ENCODE results near the gene TEAD1. TPM values are rescaled to one million over a fixed set of nuclear protein-coding genes. Genes with fewer than 3 reads are reported as not detected.

The TEAD1 gene
- total RNA-seq, 4 donors from 2014 or later = 127 to 165 (median 140) TPM

- peak; percentile 91 to 97 for DNase-seq (ENCODE audit: low spot score in 2 of 2)
- Histone ChIP-seq H3K36me3 (peaks cover 0 to 15% (median 0%) of the 10 kb centered on the region in 3 donors), H3K4me3 (no peak overlapping the region), H3K9me3 (no peaks in the 10 kb centered on the region), H3K27ac (peak overlapping the region; percentile 29 to 87 (median 72)), H3K4me1 (peaks cover under 1 to 68% (median 11%) of the 10 kb centered on the region in 4 donors), H3K27me3 (no peaks in the 10 kb centered on the region)
- 8 to 11% methylated on average over 6 of the region's 6 CpGs for WGBS, 2 donors
- TF ChIP-seq EP300 (IDR thresholded peaks at IDR 0.05) = peak in 1 of 2 donors; percentile 48
- TF ChIP-seq POLR2A (IDR thresholded peaks at IDR 0.05) = no peak
- TF ChIP-seq CTCF (IDR thresholded peaks at IDR 0.05) = peak; percentile 53 to 85 (median 72)
These were observed 214.4 kb downstream of the TEAD1 start for GRCh38 chr11:12888525-12889158.

GRCh38 chr11:12889243-12889642 lies 215.0 kb downstream of the TEAD1 start:
- Histone ChIP-seq H3K27ac (peak overlapping the region; percentile 29 to 87 (median 72)), H3K36me3 (peaks cover 0 to 11% (median 0%) of the 10 kb centered on the region in 3 donors), H3K4me3 (no peak overlapping the region), H3K4me1 (peaks cover 3 to 71% (median 14%) of the 10 kb centered on the region in 4 donors), H3K27me3 (no peaks in the 10 kb centered on the region), H3K9me3 (no peaks in the 10 kb centered on the region)
- peak in 1 of 2 donors; percentile 49 for DNase-seq (ENCODE audit: low spot score in 2 of 2)
- WGBS, 2 donors = 31 to 43% methylated on average over 5 of the region's 5 CpGs
- TF ChIP-seq EP300 (IDR thresholded peaks at IDR 0.05) (peak in 1 of 2 donors; percentile 44), POLR2A (IDR thresholded peaks at IDR 0.05) (no peak), CTCF (IDR thresholded peaks at IDR 0.05) (no peak)

GRCh38 chr11:12890476-12890875 lies 216.3 kb downstream of the TEAD1 start:
- Histone ChIP-seq H3K27ac (peak overlapping the region in 3 of 4 donors; percentile 51 to 87 (median 83)), H3K9me3 (no peaks in the 10 kb centered on the region), H3K36me3 (peaks cover 0 to 19% (median 0%) of the 10 kb centered on the region in 3 donors), H3K27me3 (no peaks in the 10 kb centered on the region), H3K4me3 (no peak overlapping the region), H3K4me1 (peaks cover 3 to 63% (median 12%) of the 10 kb centered on the region in 4 donors)
- DNase-seq (ENCODE audit: low spot score in 2 of 2) = no peak
- 64 to 78% methylated on average over 5 of the region's 5 CpGs for WGBS, 2 donors
- TF ChIP-seq CTCF (IDR thresholded peaks at IDR 0.05) = no peak
- no peak for TF ChIP-seq POLR2A (IDR thresholded peaks at IDR 0.05)
- TF ChIP-seq EP300 (IDR thresholded peaks at IDR 0.05) = no peak

GRCh38 chr11:12893787-12894672 lies 219.8 kb downstream of the TEAD1 start:
- DNase-seq (ENCODE audit: low spot score in 2 of 2) = peak; percentile 62 to 76
- peak overlapping the region; percentile 20 to 83 (median 58) for H3K27ac ChIP-seq

More at GRCh38 chr11:12893787-12894672, 219.8 kb downstream of the TEAD1 start:
- H3K9me3 ChIP-seq = no peaks in the 10 kb centered on the region
- peaks cover 0 to 20% (median 0%) of the 10 kb centered on the region in 3 donors for H3K36me3 ChIP-seq
- TF ChIP-seq POLR2A (IDR thresholded peaks at IDR 0.05) (no peak), EP300 (IDR thresholded peaks at IDR 0.05) (no peak), CTCF (IDR thresholded peaks at IDR 0.05) (peak; percentile 76 to 89 (median 84))
- WGBS, 2 donors = 44 to 50% methylated on average over 12 of the region's 12 CpGs
- H3K27me3 ChIP-seq = no peaks in the 10 kb centered on the region
- H3K4me1 ChIP-seq = peaks cover 1 to 54% (median 11%) of the 10 kb centered on the region in 4 donors
- no peak overlapping the region for H3K4me3 ChIP-seq

All from tibial nerve (tissue), 4 donors.